Measurements from ENCODE around the gene OR13J1. TPM values are rescaled to one million over a fixed set of nuclear protein-coding genes. Genes with fewer than 3 reads are reported as not detected.

The OR13J1 gene
- total RNA-seq, 1 donor from 2014 or later, result not detected

- H3K4me3 Mint-ChIP-seq, result peak overlapping the region; percentile 93
- intact Hi-C loops (cut with micrococcal nuclease), result loop anchor here (2.0 to 5.0 kb wide), 2 partner anchors 37 to 225 kb away; partner anchors contain the start of gene NPR2
- peaks cover 26% of the 10 kb centered on the region for H3K4me1 Mint-ChIP-seq
- no peaks in the 10 kb centered on the region for H3K9me3 Mint-ChIP-seq
- no peak overlapping the region for H3K27ac Mint-ChIP-seq
- DNase-seq, result no peak
- H3K36me3 Mint-ChIP-seq (ENCODE audit: low read depth), result no peaks in the 10 kb centered on the region
- peaks cover 9% of the 10 kb centered on the region for H3K27me3 Mint-ChIP-seq
These were observed 42.7 kb downstream of the OR13J1 start for GRCh38 chr9:35827486-35827885.

DNA sequence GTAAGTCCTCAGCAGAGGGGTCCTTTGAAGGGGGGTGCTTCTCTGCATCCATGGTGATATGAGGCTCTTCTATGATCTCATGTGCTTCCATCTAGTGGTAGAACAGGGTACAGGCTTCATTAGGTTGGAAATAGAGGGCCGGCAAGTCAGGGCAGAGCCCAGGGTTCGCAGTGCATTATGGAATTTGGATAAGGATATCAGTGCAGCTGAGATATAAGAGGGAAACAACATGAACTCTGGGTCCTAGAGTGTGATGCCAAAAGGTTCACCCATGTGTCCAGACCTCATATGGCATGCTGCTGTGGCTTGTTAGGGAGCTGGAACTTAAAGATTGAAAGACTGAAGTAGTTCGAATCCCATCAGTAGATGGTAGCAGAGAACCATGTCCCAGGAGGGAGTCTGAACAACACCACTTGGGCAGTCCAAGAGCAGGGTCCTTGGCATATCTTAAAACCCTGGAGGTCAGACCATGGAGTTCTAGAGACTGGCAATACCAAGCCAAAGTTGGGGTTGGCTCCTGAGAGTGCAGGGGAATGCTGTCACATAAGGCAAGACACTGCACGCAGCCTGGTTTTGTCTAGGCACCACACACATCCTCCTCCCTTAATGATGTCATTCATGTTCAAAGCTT, 44.0 kb downstream of the OR13J1 start:
- peaks cover 9% of the 10 kb centered on the region for H3K27me3 Mint-ChIP-seq
- no peaks in the 10 kb centered on the region for H3K36me3 Mint-ChIP-seq (ENCODE audit: low read depth)
- H3K9me3 Mint-ChIP-seq, result no peaks in the 10 kb centered on the region
- no peak overlapping the region for H3K4me3 Mint-ChIP-seq
- H3K4me1 Mint-ChIP-seq, result peaks cover 26% of the 10 kb centered on the region
- peak; percentile 82 for DNase-seq
- intact Hi-C loops (cut with micrococcal nuclease), result loop anchor here (1.0 to 5.0 kb wide), 3 partner anchors 35 to 224 kb away; partner anchors contain the start of gene NPR2
- H3K27ac Mint-ChIP-seq, result peak overlapping the region; percentile 9

DNA sequence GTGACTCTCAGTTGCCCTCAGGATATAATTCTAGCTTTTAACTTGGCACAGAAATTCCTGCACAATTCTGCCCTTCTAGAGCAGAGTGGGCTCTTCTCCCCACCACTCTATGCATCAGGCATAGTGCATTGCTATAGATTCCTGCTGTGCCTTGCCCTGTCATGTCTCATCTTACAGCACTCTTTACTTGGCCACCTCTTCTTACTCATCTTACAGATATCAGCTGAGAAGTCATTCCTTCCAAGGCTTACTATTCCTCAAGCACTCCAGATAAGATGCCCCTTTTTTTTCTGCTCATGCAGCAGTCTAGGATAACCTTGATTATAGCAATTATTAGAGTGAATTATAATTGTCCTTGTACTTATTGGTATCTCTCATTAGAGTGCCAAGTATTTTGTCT, 47.3 kb downstream of the OR13J1 start:
- peaks cover 11% of the 10 kb centered on the region for H3K4me1 Mint-ChIP-seq
- intact Hi-C loops (cut with micrococcal nuclease), result no loop called here
- no peaks in the 10 kb centered on the region for H3K9me3 Mint-ChIP-seq
- H3K36me3 Mint-ChIP-seq (ENCODE audit: low read depth), result no peaks in the 10 kb centered on the region
- H3K27ac Mint-ChIP-seq, result no peak overlapping the region
- DNase-seq, result no peak
- no peak overlapping the region for H3K4me3 Mint-ChIP-seq
- peaks cover 6% of the 10 kb centered on the region for H3K27me3 Mint-ChIP-seq

- Mint-ChIP-seq H3K36me3 (ENCODE audit: low read depth) (no peaks in the 10 kb centered on the region), H3K27ac (no peak overlapping the region), H3K27me3 (peaks cover 7% of the 10 kb centered on the region), H3K4me1 (peaks cover 4% of the 10 kb centered on the region), H3K9me3 (peaks cover 3% of the 10 kb centered on the region), H3K4me3 (no peak overlapping the region)
- intact Hi-C loops (cut with micrococcal nuclease), result no loop called here
- no peak for DNase-seq
These were observed 50.1 kb downstream of the OR13J1 start for GRCh38 chr9:35820076-35820475.

Other genes with a start within 250 kb of the OR13J1 start
- gene SIT1, start 219.5 kb downstream of the OR13J1 start, total RNA-seq, result 80.4 and 81.8 TPM in 2 replicates
- 5,949 and 6,301 TPM in 2 replicates for gene RMRP, start 212.4 kb downstream of the OR13J1 start, total RNA-seq
- 20.8 and 21.8 TPM in 2 replicates for gene CCDC107, start 212.1 kb downstream of the OR13J1 start, total RNA-seq
- 9.9 and 10.8 TPM in 2 replicates for gene ARHGEF39, start 205.2 kb downstream of the OR13J1 start, total RNA-seq
- gene CA9, start 196.5 kb downstream of the OR13J1 start, total RNA-seq, result 0.52 and 0.82 TPM in 2 replicates
- gene TPM2, start 180.5 kb downstream of the OR13J1 start, total RNA-seq, result 3.6 and 3.8 TPM in 2 replicates
- gene TLN1, start 138.2 kb downstream of the OR13J1 start, total RNA-seq, result 220 and 243 TPM in 2 replicates
- gene CREB3, start 137.7 kb downstream of the OR13J1 start, total RNA-seq, result 27.0 and 27.6 TPM in 2 replicates
- 46.7 and 50.1 TPM in 2 replicates for gene GBA2, start 121.2 kb downstream of the OR13J1 start, total RNA-seq
- gene RGP1, start 121.1 kb downstream of the OR13J1 start, total RNA-seq, result 16.3 and 16.7 TPM in 2 replicates
- gene MSMP, start 116.1 kb downstream of the OR13J1 start, total RNA-seq, result 0.88 TPM in 1 of 2 replicates, not detected in the other
- 11.3 and 15.4 TPM in 2 replicates for gene NPR2, start 78.8 kb downstream of the OR13J1 start, total RNA-seq
- gene SPAG8, start 58.1 kb downstream of the OR13J1 start, total RNA-seq, result 0.21 and 0.52 TPM in 2 replicates
- 42.3 and 42.5 TPM in 2 replicates for gene HINT2, start 55.4 kb downstream of the OR13J1 start, total RNA-seq
- not detected in 2 replicates for gene FAM221B, start 41.7 kb downstream of the OR13J1 start, total RNA-seq
- 2.0 and 2.3 TPM in 2 replicates for gene TMEM8B, start 41.2 kb downstream of the OR13J1 start, total RNA-seq
- not detected in 2 replicates for gene HRCT1, start 35.8 kb upstream of the OR13J1 start, total RNA-seq
- gene SPAAR, start 39.1 kb upstream of the OR13J1 start, total RNA-seq, result not detected in 2 replicates
- gene OR2S2, start 87.8 kb upstream of the OR13J1 start, total RNA-seq, result not detected in 2 replicates
- 3.9 and 4.3 TPM in 2 replicates for gene RECK, start 166.5 kb upstream of the OR13J1 start, total RNA-seq